ENCODE results near the gene KCNMB4.
"Not testable (repeated sequence)": the region's sequence is repeated elsewhere in the genome, so short reads cannot be mapped to it uniquely, and the experiment has no call there.

KCNMB4 gene

GRCh38 chr12:70379846-70380245 lies 13.8 kb downstream of the KCNMB4 start:
- DNase-seq = no peak

- DNase-seq = no peak
These were observed 17.4 kb downstream of the KCNMB4 start for GRCh38 chr12:70383484-70383883.

- DNase-seq = no peak
These were observed 17.8 kb downstream of the KCNMB4 start for GRCh38 chr12:70383886-70384285.

- no peak for DNase-seq
These were observed 20.7 kb downstream of the KCNMB4 start for GRCh38 chr12:70386771-70387170.

- DNase-seq = no peak
These were observed 23.6 kb downstream of the KCNMB4 start for GRCh38 chr12:70389678-70390077.

GRCh38 chr12:70392631-70393030 lies 26.5 kb downstream of the KCNMB4 start:
- not testable (repeated sequence) for DNase-seq

- no peak for DNase-seq
These were observed 27.9 kb downstream of the KCNMB4 start for GRCh38 chr12:70393787-70394499.

GRCh38 chr12:70398002-70398401 lies 31.9 kb downstream of the KCNMB4 start:
- no peak for DNase-seq

GRCh38 chr12:70398862-70399261 lies 32.8 kb downstream of the KCNMB4 start:
- no peak for DNase-seq

GRCh38 chr12:70399311-70399710 lies 33.2 kb downstream of the KCNMB4 start:
- DNase-seq = no peak

GRCh38 chr12:70400124-70400523 lies 34.0 kb downstream of the KCNMB4 start:
- DNase-seq = no peak

- DNase-seq = no peak
These were observed 36.5 kb downstream of the KCNMB4 start for GRCh38 chr12:70402597-70402996.

GRCh38 chr12:70403826-70404225 lies 37.7 kb downstream of the KCNMB4 start:
- DNase-seq = no peak

- DNase-seq = no peak
These were observed 42.1 kb downstream of the KCNMB4 start for GRCh38 chr12:70408004-70408790.

GRCh38 chr12:70415987-70416386 lies 49.9 kb downstream of the KCNMB4 start:
- DNase-seq = no peak

- DNase-seq = no peak
These were observed 51.0 kb downstream of the KCNMB4 start for GRCh38 chr12:70417121-70417520.

GRCh38 chr12:70418101-70418500 lies 52.0 kb downstream of the KCNMB4 start:
- DNase-seq = no peak

GRCh38 chr12:70422631-70423030 lies 56.5 kb downstream of the KCNMB4 start:
- no peak for DNase-seq

GRCh38 chr12:70426620-70427019 lies 60.5 kb downstream of the KCNMB4 start:
- no peak for DNase-seq

GRCh38 chr12:70427611-70428010 lies 61.5 kb downstream of the KCNMB4 start:
- DNase-seq = no peak

GRCh38 chr12:70430400-70430799 lies 64.3 kb downstream of the KCNMB4 start:
- DNase-seq = no peak

GRCh38 chr12:70436836-70437235 lies 70.7 kb downstream of the KCNMB4 start:
- no peak for DNase-seq

- DNase-seq = no peak
These were observed 77.1 kb downstream of the KCNMB4 start for GRCh38 chr12:70443062-70443673.

- DNase-seq = no peak
These were observed 78.8 kb downstream of the KCNMB4 start for GRCh38 chr12:70444903-70445302.
